Erythroblast (primary cell): ENCODE results near the gene ATM.

Experiments
- GATA1 ChIP-seq: IDR thresholded peaks from 2 replicates; pipeline ENCODE4 v1.6.1; 2011; ENCODE audit warnings: low read depth, mild to moderate bottlenecking, control low read depth, low read length, moderate library complexity
- POLR2A ChIP-seq: IDR thresholded peaks from 2 replicates; pipeline ENCODE4 v1.6.1; 2011; ENCODE audit warnings: mild to moderate bottlenecking, low read length

- TF ChIP-seq POLR2A (no peak), GATA1 (no peak)
Observed at GRCh38 chr11:108286956-108287355, 64.1 kb downstream of the ATM start.
